OCI-LY3 (cell line): ENCODE data around the gene KLHDC9.

Experiments used
- H2AFZ ChIP-seq: fragments of 200-600, 300-600 bp; shearing (Covaris generic); 2 replicates; pipeline ENCODE4 v1.6.0; 2014; ENCODE audit warnings: antibody characterized with exemption, low read depth, low read length
- H3K27ac ChIP-seq: fragments of 200-600, 300-600 bp; sonication (generic); 2 replicates; pipeline ENCODE4 v1.5.1; 2014; ENCODE audit warnings: mild to moderate bottlenecking, low read length, moderate library complexity, mixed read lengths
- H3K27me3 ChIP-seq: fragments of 200-600, 300-600 bp; sonication (generic); 2 replicates; pipeline ENCODE4 v1.6.1; 2014; ENCODE audit warnings: low read depth, low read length, mixed read lengths
- H3K36me3 ChIP-seq: fragments of 200-600, 300-600 bp; sonication (generic); replicated peaks from 2 replicates; pipeline ENCODE3; 2014; ENCODE audit warnings: low read depth, low read length, mixed read lengths
- H3K4me1 ChIP-seq: fragments of 300-600, 200-600 bp; sonication (generic); 2 replicates; pipeline ENCODE4 v1.6.1; 2014; ENCODE audit warnings: low read length, mixed read lengths
- H3K4me2 ChIP-seq: fragments of 200-600, 300-600 bp; sonication (generic); 2 replicates; pipeline ENCODE4 v1.6.1; 2014; ENCODE audit warnings: low read length, mixed read lengths
- H3K4me3 ChIP-seq: fragments of 300-600, 200-600 bp; sonication (generic); 2 replicates; pipeline ENCODE4 v1.5.1; 2014; ENCODE audit warnings: antibody characterized with exemption, mild to moderate bottlenecking, low read length, moderate library complexity
- H3K79me2 ChIP-seq: fragments of 300-600, 200-600 bp; shearing (Covaris generic); 2 replicates; pipeline ENCODE4 v1.6.1; 2014; ENCODE audit warnings: mild to moderate bottlenecking, low read length, mixed read lengths
- H3K9ac ChIP-seq: fragments of 300-600, 200-600 bp; shearing (Covaris generic); 2 replicates; pipeline ENCODE4 v1.6.0; 2014; ENCODE audit warnings: mild to moderate bottlenecking, low read length, moderate library complexity
- H3K9me3 ChIP-seq: fragments of 200-600, 300-600 bp; shearing (Covaris generic); 2 replicates; pipeline ENCODE4 v1.6.1; 2014; ENCODE audit warnings: low read length, mixed read lengths; ENCODE audit not compliant: insufficient read depth
- H4K20me1 ChIP-seq: fragments of 200-600, 300-600 bp; sonication (generic); 2 replicates; pipeline ENCODE4 v1.6.1; 2016; ENCODE audit warnings: low read length, mixed read lengths; ENCODE audit not compliant: insufficient read depth
- CTCF ChIP-seq: fragments of 200-600, 300-600 bp; sonication (generic); IDR thresholded peaks from 2 replicates; pipeline ENCODE4 v1.5.1; 2014; ENCODE audit warnings: antibody characterized with exemption, low read length, low read depth
- EZH2phosphoT487 ChIP-seq: fragments of 200-600 bp; shearing (Covaris generic); IDR thresholded peaks from 2 replicates; pipeline ENCODE4 v1.6.1; 2018; ENCODE audit warnings: antibody characterized with exemption, mixed run types, low read depth

The KLHDC9 gene

GRCh38 chr1:161080441-161081405 is 17.4 kb upstream of the KLHDC9 start:
- H3K4me3 ChIP-seq = no peak overlapping the region
- TF ChIP-seq CTCF (no peak), EZH2phosphoT487 (no peak)
- no peak overlapping the region for H2AFZ ChIP-seq
- H3K36me3 ChIP-seq = no peaks in the 10 kb centered on the region
- H3K9me3 ChIP-seq = no peaks in the 10 kb centered on the region
- H3K4me1 ChIP-seq = no peaks in the 10 kb centered on the region
- no peaks in the 10 kb centered on the region for H3K27me3 ChIP-seq
- no peak overlapping the region for H3K9ac ChIP-seq
- no peaks in the 10 kb centered on the region for H3K79me2 ChIP-seq
- H3K4me2 ChIP-seq = no peak overlapping the region
- H4K20me1 ChIP-seq = no peaks in the 10 kb centered on the region
- no peak overlapping the region for H3K27ac ChIP-seq

DNA sequence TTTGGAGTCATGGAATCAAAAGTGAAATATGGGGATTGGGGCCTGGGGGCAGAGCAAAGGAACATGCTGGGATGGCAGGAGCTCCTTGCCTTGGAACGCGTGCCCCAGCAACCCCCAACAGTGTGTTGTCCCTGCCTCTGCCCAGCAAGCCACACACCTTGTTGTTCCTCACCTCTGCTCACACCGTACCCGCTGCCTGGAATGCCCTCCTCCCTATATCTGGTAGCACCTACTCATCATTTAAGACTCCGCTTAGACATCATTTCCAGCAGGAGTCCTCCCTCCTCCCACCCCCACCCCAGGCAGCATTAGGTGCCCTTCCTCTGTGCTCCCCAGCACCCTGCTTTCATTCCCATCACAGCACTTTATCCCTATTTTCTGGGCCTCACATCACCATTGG is 16.6 kb upstream of the KLHDC9 start:
- no peak overlapping the region for H2AFZ ChIP-seq
- TF ChIP-seq EZH2phosphoT487 (no peak), CTCF (no peak)
- no peaks in the 10 kb centered on the region for H3K9me3 ChIP-seq
- no peak overlapping the region for H3K27ac ChIP-seq
- no peak overlapping the region for H3K4me3 ChIP-seq
- no peaks in the 10 kb centered on the region for H3K36me3 ChIP-seq
- H3K4me2 ChIP-seq = no peak overlapping the region
- no peaks in the 10 kb centered on the region for H3K4me1 ChIP-seq
- no peak overlapping the region for H3K9ac ChIP-seq
- no peaks in the 10 kb centered on the region for H4K20me1 ChIP-seq
- H3K27me3 ChIP-seq = no peaks in the 10 kb centered on the region
- no peaks in the 10 kb centered on the region for H3K79me2 ChIP-seq

- Histone ChIP-seq H3K79me2 (no peaks in the 10 kb centered on the region), H3K4me2 (no peak overlapping the region), H3K4me3 (no peak overlapping the region), H4K20me1 (no peaks in the 10 kb centered on the region), H3K4me1 (no peaks in the 10 kb centered on the region), H2AFZ (no peak overlapping the region), H3K9ac (no peak overlapping the region), H3K27ac (no peak overlapping the region), H3K27me3 (no peaks in the 10 kb centered on the region), H3K9me3 (no peaks in the 10 kb centered on the region), H3K36me3 (no peaks in the 10 kb centered on the region)
- no peak for TF ChIP-seq EZH2phosphoT487
- TF ChIP-seq CTCF = no peak
Observed at GRCh38 chr1:161082483-161082882, 15.7 kb upstream of the KLHDC9 start.

DNA sequence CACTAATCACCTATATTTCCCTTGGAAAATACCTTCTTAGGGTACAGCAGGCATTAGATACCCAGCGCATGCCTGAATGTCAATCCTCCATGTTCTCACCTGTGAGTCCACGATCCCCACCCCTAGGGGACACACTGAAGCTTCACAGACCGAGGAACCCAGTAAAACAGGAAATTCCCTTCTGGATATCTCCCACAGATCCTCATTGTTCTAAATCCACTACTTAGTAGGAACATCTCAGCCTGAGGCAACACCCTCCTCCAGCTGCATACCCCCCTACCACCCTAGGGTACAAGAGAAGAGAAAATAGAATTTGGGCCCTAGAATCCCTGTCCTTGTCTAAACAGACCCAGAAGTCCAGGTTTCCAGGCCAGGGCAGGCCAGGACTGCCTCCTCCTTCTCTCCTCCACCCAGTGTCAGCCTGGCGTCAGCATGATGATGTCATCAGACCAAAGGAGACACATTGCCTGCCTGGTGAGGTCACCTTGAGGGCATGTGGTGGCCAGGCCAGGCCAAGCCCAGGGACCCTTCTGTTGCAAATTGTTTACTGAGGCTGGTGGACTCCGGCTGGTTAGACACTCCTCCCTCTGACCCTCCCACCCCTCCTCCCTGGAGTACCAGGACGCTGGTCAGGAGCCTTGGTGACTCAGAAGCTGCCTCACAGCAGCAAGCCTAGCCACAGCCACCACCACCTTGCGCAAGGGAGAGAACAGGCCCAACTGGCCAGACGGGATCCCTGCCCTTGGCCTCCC is 15.0 kb upstream of the KLHDC9 start:
- Histone ChIP-seq H3K4me1 (no peaks in the 10 kb centered on the region), H3K4me3 (no peak overlapping the region), H3K27me3 (no peaks in the 10 kb centered on the region), H3K9ac (no peak overlapping the region), H3K27ac (no peak overlapping the region), H3K79me2 (no peaks in the 10 kb centered on the region), H4K20me1 (no peaks in the 10 kb centered on the region), H3K36me3 (no peaks in the 10 kb centered on the region), H3K9me3 (no peaks in the 10 kb centered on the region), H3K4me2 (no peak overlapping the region), H2AFZ (no peak overlapping the region)
- TF ChIP-seq EZH2phosphoT487 = no peak
- no peak for TF ChIP-seq CTCF
